HG03060 (cell line): ENCODE measurements around the gene KIAA1614.

Experiments
- ATAC-seq: cut with Tn5 transposase; IDR thresholded peaks from one replicate; pipeline ENCODE4 v1.9.1; 2021; ENCODE audit warnings: low read depth, moderate number of reproducible peaks; ENCODE audit not compliant: unreplicated experiment

Gene KIAA1614

GRCh38 chr1:180923887-180924286 is 11.2 kb downstream of the KIAA1614 start:
- ATAC-seq, result no peak

DNA sequence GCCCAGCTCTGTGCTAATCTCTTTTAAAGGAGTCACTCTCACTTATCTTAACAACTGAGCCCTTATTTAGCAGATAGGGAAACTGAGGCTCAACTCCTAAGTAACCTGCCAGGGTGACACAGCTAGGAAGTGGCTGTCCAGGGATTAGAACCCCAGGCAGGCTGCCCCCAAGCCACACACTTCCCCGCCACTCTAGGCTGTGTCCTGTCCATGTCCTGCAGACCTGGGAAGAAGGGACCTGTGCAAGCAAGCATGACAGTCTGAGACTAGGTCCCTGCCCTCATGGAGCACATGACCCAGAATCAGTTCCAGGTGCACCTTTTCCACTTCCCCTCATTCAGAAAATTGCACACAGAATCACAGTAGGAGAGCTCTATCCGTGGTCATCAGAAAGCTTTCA is 12.2 kb downstream of the KIAA1614 start:
- ATAC-seq, result no peak

GRCh38 chr1:180925471-180926051 is 12.9 kb downstream of the KIAA1614 start:
- no peak for ATAC-seq

DNA sequence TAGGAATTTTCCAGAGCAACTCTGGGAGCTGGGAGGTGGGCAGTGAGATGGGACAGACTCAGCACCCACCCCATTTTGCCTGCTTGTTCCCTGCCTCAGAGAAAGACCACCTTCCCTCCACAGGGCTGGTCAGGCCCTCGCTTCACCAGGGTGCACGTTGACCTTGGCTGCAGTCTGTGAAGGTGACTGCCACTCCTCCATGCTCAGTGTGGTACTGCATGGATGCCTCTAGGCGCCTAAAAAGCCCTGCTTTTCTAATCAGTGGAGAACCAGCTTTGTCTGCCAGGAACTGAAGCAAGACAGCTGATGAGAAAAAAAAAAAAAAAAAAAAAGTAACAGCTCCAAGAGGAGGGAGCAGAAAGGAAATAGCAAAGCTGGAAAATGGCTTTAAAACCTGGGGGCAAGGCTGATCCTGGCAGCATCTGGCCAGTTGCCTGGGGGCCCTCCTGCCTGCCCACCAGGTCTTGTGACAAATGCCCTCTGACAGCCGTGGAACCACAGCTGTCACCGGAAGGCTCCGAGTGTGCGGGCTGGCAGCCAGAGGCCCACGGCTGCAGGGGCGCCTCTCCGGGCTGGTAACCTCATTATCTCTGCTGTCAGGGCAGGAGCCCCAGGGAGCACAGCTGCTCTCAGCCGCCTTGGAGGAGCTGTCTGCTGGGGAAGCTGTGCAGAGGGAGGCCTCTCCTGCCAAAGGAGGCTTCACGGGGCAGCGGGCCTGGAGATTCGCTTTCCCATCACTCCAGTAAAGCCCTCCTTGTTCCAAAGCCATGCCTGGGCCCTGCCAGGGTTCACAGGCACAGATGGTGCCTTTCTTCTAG is 13.7 kb downstream of the KIAA1614 start:
- no peak for ATAC-seq

DNA sequence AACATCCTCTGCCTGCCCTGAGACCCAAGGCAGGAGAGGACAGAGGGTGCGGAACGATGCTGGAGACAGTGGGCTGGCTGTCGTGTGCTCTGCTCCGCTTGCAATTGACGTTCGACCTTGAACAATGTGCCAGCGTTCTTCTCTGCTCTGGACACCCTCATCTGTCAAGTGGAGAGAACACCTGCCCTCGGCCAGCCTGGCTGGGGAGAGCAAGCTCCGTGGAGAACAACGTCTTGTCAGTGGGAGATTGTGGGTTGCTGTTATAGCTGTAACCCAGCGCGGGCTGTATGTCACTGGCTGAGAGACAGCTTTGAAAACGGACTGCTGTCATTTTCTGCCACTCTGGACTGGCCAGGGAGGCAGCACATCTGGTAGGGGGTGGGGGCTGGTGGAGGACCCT is 14.7 kb downstream of the KIAA1614 start:
- ATAC-seq, result no peak

DNA sequence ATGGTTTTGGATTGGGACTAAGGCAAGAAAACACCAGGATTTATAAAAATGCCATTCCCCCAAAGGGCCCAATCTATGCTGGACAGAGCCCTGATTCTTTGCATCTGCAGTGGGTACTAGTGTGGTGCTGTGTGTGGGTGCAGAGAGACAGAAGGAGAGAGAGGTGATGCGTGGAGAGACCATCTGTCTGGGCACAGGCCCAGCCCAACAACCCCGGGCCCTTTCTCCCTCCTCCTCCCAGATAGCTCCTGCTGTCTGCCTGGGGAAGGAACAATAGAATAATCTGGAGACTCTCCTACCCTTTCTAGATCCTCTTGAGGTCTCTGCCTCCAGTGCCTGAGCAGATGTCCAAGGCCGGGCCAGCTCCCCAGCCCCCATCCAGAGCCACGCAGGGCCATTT is 15.1 kb downstream of the KIAA1614 start:
- ATAC-seq, result no peak

DNA sequence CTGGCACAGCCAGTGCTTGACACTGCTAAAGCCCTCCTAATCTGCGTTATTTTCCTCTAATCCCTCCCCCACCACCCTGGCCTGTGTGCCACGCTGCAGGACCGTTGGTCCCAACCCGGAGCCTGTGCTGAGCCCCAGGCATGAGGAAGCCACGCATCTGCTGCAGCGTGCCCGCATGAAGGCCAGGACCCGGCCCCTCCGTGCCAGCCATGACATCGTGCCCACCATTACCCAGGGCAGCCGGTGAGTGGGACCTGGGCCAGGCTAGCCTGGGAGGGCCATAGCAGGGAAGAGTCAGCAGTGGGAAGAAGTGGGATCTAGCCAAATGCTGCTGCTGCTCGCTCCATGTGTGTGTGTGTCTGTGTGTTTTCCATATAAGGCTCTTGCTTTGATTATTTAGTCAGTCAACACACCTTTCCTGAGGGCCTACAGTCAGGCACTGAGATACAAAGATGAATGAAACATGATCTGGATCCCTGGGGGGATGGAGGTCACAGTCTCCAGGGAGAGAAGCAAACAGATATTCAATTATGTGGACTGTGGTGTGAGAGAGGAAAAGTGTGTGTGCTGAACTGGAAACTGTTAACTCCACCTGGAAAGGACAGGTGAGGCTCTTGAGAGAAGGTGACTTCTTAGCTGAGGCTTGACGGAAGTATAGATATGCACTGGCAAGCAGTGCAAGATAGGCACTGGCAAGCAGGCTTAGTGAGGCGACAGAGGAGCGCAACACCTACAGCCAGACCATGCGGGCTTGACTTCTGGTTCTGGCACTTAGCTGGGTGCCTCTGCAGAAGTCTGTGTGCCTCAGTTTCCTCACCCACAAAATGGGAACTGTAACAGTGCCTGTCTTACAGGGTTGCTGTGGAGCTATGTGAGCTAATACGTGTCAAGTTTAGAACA is 15.9 kb downstream of the KIAA1614 start:
- ATAC-seq, result no peak

GRCh38 chr1:180929389-180929788 is 16.7 kb downstream of the KIAA1614 start:
- no peak for ATAC-seq

GRCh38 chr1:180930687-180931086 is 18.0 kb downstream of the KIAA1614 start:
- no peak for ATAC-seq

DNA sequence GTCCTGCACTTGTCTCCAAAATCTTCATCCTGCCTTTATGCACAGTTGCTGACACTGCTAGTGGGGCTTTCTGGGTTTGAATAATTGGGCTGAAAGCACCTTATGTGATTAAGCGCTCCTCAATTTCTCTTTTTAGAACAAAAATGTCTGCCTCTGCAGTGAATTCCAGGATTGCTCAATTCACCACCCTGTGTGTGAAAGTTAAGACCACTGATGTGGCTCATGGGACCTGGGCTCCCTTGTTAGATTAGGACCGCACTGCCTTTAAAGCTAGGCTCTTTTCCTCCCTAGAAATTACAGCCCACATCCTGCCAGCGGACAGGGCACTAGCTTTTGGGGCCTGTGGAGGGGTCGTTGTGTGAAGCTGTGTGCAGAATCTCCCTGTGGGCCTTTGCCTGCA is 18.8 kb downstream of the KIAA1614 start:
- no peak for ATAC-seq

GRCh38 chr1:180932378-180932777 is 19.7 kb downstream of the KIAA1614 start:
- no peak for ATAC-seq

DNA sequence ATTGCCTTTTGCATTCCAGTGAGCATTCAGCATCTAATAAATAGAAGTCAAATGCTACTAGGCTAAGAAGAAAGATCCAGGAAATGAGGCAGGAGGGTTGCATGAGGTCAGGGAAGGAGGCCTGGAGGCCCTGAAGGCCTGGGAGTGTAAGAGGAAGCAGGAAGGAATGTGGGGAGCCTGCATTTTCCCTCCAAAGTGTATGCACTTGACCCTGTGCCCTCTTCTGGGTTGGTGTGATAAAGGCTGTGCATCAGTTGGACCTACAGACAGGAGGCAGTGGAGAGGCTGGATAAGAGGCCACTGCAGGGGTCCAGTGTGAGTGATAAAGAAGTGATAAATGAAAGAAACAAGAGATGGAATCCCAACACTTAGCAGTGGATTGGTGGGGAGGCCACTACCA is 20.4 kb downstream of the KIAA1614 start:
- ATAC-seq, result no peak

GRCh38 chr1:180934563-180934962 is 21.9 kb downstream of the KIAA1614 start:
- ATAC-seq, result no peak

- ATAC-seq, result no peak
Measured at GRCh38 chr1:180935326-180936109, 22.8 kb downstream of the KIAA1614 start.

- no peak for ATAC-seq
Measured at GRCh38 chr1:180936110-180937011, 23.7 kb downstream of the KIAA1614 start.

GRCh38 chr1:180937012-180937372 is 24.3 kb downstream of the KIAA1614 start:
- no peak for ATAC-seq

DNA sequence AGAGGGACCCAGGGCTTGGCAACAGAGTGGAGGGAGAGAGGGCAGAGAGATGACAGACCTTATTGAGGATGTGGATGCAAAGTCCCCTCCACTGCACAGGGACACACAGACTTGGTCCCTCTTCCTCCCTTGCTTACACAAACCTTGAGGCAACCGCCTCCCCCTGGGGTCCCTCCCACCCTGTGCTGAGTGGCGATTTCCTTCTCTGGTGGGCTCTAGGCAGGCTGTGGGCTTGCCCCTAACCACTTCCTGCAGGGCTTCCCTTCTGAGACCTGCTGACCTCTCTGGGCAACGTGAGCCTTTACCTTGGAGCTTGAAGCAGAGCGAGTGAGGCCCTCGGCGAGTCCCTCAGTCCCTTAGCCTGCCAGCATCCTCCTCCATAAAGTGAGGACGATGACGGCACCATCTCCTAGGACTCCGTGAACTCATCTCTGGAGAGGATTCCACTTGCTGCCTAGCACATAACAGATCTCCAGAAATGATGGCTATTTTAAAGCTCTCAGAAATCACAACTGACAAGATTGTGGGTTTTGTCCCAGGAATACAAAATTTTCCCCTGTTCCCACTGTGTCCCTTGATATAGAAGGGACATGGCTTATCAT is 25.0 kb downstream of the KIAA1614 start:
- ATAC-seq, result no peak

GRCh38 chr1:180939073-180939710 is 26.5 kb downstream of the KIAA1614 start:
- ATAC-seq, result no peak

GRCh38 chr1:180939711-180940103 is 27.0 kb downstream of the KIAA1614 start:
- no peak for ATAC-seq
